Tibial artery (tissue), 4 donors: Measurements from ENCODE around the gene CFLAR.

Experiments
- DNase-seq, 2 donors: peaks; one replicate each; pipeline ENCODE4 v3.0.0-alpha.2; 2019
- H3K27ac ChIP-seq, 2 donors: fragments of 200-600 bp; sonication (generic) in 1 of 2; 1 replicate in 1 of 2; 2 replicates in 1 of 2; pipeline ENCODE4 v1.5.1; 2018 to 2019; ENCODE audit warnings: mild to moderate bottlenecking in 1 of 2
- H3K27me3 ChIP-seq, 2 donors: fragments of 200-600 bp; sonication (generic) in 1 of 2; one replicate each; pipeline versions ENCODE4 v1.5.1 to v1.6.0; 2016 to 2019
- H3K36me3 ChIP-seq, 3 donors: fragments of 200-600 bp; sonication (generic) in 2 of 3; one replicate each; pipeline ENCODE4 v1.5.1; 2016 to 2019; ENCODE audit warnings: mild to moderate bottlenecking in 2 of 3
- H3K4me1 ChIP-seq, 4 donors: fragments of 200-600 bp; sonication (generic) in 2 of 4; 1 replicate in 3 of 4; 2 replicates in 1 of 4; pipeline ENCODE4 v1.5.1; 2016 to 2019
- H3K4me3 ChIP-seq, 2 donors: fragments of 200-600 bp; sonication (generic) in 1 of 2; 1 replicate in 1 of 2; 2 replicates in 1 of 2; pipeline ENCODE4 v1.5.1; 2018 to 2019; ENCODE audit warnings: mild to moderate bottlenecking in 2 of 2
- H3K9me3 ChIP-seq, 3 donors: fragments of 200-600 bp; sonication (generic) in 1 of 3; one replicate each; pipeline ENCODE4 v1.5.1; 2016 to 2019
- CTCF ChIP-seq, 2 experiments: fragments of 200-600 bp in 1 of 2; fragments of 450-650 bp in 1 of 2; IDR thresholded peaks; one replicate each; pipeline ENCODE4 v1.5.1; 2017 to 2019; ENCODE audit warnings: antibody characterized with exemption in 2 of 2, mild to moderate bottlenecking in 1 of 2, moderate library complexity in 1 of 2
- intact Hi-C: fragments of 100-400 bp; cut with DNase I; formaldehyde crosslinking; loops from one replicate; pipeline ENCODE4 v1.15.0; 2023; ENCODE audit warnings: low total_unique reads

CFLAR gene

GRCh38 chr2:201172279-201172678 lies 56.3 kb downstream of the CFLAR start:
- no peaks in the 10 kb centered on the region for H3K27me3 ChIP-seq
- intact Hi-C loops = loop anchor here (10.0 kb wide), 1 partner anchor 267 kb away; no protein-coding TSS in a partner anchor
- DNase-seq = no peak

DNA sequence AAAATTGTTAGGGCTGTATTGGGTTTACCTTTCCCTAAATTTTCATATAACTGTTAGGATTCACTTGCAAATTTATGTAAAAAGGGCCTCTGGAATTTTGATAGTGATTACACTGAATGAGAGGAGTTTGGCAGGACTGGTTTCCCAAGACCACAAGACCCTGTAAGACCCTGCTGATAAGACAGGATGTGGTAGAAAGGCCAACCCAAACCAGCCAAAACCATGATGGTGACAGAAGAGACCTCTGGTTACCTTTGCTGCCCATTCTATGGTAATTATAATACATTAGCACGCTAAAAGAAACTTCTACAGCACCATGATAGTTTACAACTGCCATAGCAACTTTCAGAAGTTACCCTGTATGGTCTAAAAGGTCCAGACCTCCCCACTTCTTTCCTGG lies 58.7 kb downstream of the CFLAR start:
- Histone ChIP-seq H3K27me3 (no peaks in the 10 kb centered on the region), H3K9me3 (no peaks in the 10 kb centered on the region), H3K36me3 (no peaks in the 10 kb centered on the region), H3K27ac (no peak overlapping the region), H3K4me1 (no peaks in the 10 kb centered on the region), H3K4me3 (no peak overlapping the region)
- intact Hi-C loops = loop anchor here (10.0 kb wide), 1 partner anchor 270 kb away; no protein-coding TSS in a partner anchor
- TF ChIP-seq CTCF (IDR thresholded peaks at IDR 0.05) = no peak
- DNase-seq = no peak

More at GRCh38 chr2:201172279-201172678, 56.3 kb downstream of the CFLAR start:
- no peak overlapping the region for H3K27ac ChIP-seq
- H3K36me3 ChIP-seq = peaks cover 7 to 8% (median 8%) of the 10 kb centered on the region in 3 donors
- TF ChIP-seq CTCF (IDR thresholded peaks at IDR 0.05) = no peak
- H3K9me3 ChIP-seq = peaks cover 0 to 6% (median 5%) of the 10 kb centered on the region in 3 donors
- H3K4me1 ChIP-seq = no peaks in the 10 kb centered on the region
- H3K4me3 ChIP-seq = no peak overlapping the region

DNA sequence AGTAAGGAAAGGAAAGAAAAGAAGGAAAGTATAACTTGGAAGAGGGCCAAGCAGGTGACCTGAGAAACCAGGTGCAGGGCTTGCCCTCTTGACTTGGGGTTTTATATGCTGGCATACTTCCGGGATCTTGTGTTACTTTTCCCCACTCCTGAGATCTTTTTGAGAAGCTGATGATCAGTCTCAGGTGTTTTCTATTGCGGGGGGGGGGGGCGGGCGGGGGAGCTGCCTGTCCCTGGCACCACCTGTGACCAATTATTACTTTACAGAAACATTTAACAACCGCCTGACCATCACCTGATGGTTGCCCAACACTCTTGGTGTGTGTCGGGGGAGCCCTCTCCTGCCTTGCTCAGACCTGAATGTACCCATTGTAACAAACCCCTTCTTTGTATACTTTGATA lies 60.1 kb downstream of the CFLAR start:
- H3K27me3 ChIP-seq = peaks cover 0 to 2% of the 10 kb centered on the region in 2 donors
- no peak for DNase-seq
- no peaks in the 10 kb centered on the region for H3K4me1 ChIP-seq
- no peaks in the 10 kb centered on the region for H3K9me3 ChIP-seq
- no peak for TF ChIP-seq CTCF (IDR thresholded peaks at IDR 0.05)
- no peak overlapping the region for H3K27ac ChIP-seq
- no peak overlapping the region for H3K4me3 ChIP-seq
- intact Hi-C loops = loop anchor here (10.0 kb wide), 1 partner anchor 271 kb away; no protein-coding TSS in a partner anchor
- H3K36me3 ChIP-seq = no peaks in the 10 kb centered on the region

GRCh38 chr2:201180010-201180409 lies 64.0 kb downstream of the CFLAR start:
- no peak for TF ChIP-seq CTCF (IDR thresholded peaks at IDR 0.05)
- H3K36me3 ChIP-seq = no peaks in the 10 kb centered on the region
- peaks cover 0 to 3% of the 10 kb centered on the region in 2 donors for H3K27me3 ChIP-seq
- no peak for DNase-seq
- H3K9me3 ChIP-seq = no peaks in the 10 kb centered on the region
- no peak overlapping the region for H3K27ac ChIP-seq
- H3K4me1 ChIP-seq = no peaks in the 10 kb centered on the region
- no peak overlapping the region for H3K4me3 ChIP-seq
- intact Hi-C loops = no loop called here

DNA sequence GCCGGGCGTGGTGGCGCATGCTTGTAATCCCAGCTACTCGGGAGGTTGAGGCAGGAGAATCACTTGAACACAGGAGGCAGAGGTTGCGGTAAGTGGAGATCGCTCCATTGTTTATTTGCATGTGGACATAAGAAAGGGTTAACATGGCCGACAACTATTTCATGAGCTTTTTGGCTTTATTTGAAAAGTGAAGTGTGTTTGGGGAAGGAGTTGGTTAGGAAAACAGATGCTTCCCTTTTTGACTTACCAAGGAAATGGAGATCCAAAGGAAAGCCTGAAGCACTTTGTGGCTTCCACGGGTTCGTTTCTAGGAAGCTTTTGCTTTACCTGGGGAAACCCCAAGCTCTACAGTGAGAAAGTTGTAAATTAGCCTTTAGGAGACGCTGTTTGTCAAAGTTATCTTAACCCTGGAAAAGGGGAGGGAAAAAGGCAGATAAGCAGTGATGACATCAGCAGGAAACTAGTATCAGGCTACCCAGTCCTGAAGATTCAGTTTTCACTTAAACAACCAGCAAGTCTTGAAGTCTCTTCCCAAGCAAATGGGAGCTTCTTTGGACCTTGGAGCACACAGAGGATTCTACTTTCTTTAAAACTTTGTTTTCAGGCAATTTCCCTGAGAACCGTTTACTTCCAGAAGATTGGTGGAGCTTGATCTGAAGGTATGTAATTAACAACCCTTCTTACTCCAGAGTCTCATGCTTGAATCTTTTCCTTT lies 66.8 kb downstream of the CFLAR start, which contains the start of gene CASP10:
Gene CASP10 (plus strand): TSS at position 492 of the 715 bp plus-strand sequence. CDS start 2,637 bp downstream, outside the sequence.
- Histone ChIP-seq H3K4me3 (peak within 1 kb of the TSS; percentile 31 to 44), H3K9me3 (no peaks in the 10 kb centered on the region), H3K27me3 (peaks cover 0 to 3% of the 10 kb centered on the region in 2 donors), H3K36me3 (no peaks in the 10 kb centered on the region), H3K4me1 (no peaks in the 10 kb centered on the region), H3K27ac (no peak within 1 kb of the TSS)
- DNase-seq = no peak
- TF ChIP-seq CTCF (IDR thresholded peaks at IDR 0.05) = peak in 1 of 2 experiments; percentile 11
- intact Hi-C loops = no loop called here
